GM18507 (cell line): ENCODE data around the gene TTLL1.
"Not testable (repeated sequence)": the region's sequence is repeated elsewhere in the genome, so short reads cannot be mapped to it uniquely, and the experiment has no call there.

ENCODE experiments used
- DNase-seq: peaks from one replicate; pipeline ENCODE4 v3.0.0; 2011; ENCODE audit warnings: low read depth; ENCODE audit not compliant: insufficient read length; ENCODE audit errors: extremely low spot score
- FAIRE-seq: peaks from 2 replicates; lab custom pipeline; 2011; peaks lifted over from hg19 to GRCh38; lab: Jason Lieb, UNC

The TTLL1 gene

DNA sequence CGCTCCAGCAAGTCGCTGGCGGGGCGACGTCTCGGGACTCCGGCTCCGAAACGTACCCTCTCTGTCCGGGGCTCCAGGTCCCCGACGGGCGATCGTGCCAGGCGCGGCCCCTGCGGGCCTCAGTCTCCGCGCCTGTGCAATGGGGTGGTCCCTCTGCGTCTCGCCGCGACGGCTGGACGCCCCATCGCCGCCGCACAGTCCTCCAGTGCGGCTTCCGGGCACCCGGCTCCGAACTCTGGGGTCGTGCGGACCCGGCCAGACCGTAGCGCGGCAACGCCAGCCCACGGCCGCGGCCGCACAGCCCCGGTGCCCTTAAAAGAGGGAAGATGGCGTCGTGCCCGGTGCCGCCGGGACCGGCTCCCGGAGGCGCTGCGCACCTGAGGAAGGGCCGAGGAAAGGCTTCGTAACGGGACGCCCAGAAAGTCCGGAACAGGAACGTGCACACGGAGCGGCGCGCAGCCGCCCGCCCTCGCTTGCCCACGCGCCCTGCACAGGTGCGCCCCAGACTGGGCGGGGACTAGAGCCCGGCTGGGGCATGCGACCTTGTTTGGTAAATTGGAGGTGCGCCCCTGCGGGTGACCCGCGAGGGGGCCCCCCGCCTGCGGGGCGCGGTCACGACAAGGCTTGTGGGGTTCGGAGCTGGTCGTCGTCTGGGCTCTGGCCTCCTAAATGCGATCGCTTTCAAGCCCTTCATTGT, 21.9 kb upstream of the TTLL1 start:
- DNase-seq = no peak
- FAIRE-seq = peak; percentile 62

DNA sequence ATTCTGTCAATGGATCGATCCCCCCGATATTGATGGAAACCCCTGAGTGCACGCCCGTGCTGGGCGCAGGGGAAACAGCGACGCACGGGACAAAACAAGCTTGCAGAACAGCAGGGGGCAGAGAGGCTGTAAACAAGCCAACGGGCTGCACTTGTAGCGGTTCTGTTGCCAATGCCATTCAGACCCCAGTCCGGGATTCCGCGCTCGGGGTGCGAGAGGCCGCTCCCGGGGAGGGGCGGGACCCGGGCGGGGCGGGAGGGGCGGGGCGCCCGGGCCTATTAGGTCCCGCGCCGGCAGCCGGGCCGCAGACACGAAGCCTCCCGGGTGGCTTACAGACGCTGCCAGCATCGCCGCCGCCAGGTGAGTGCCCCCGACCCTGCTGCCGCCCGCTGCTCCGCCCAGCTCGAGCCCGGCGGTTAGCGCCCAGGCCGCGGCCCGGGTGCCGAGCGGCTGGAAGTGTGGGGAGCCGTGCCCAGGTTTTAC, 21.3 kb upstream of the TTLL1 start, which contains the start of gene BIK:
BIK (plus strand) TSS at position 307 of the 483 bp plus-strand sequence. CDS start 13,273 bp downstream, outside the sequence.
- no peak for DNase-seq
- FAIRE-seq = peak; percentile 79

DNA sequence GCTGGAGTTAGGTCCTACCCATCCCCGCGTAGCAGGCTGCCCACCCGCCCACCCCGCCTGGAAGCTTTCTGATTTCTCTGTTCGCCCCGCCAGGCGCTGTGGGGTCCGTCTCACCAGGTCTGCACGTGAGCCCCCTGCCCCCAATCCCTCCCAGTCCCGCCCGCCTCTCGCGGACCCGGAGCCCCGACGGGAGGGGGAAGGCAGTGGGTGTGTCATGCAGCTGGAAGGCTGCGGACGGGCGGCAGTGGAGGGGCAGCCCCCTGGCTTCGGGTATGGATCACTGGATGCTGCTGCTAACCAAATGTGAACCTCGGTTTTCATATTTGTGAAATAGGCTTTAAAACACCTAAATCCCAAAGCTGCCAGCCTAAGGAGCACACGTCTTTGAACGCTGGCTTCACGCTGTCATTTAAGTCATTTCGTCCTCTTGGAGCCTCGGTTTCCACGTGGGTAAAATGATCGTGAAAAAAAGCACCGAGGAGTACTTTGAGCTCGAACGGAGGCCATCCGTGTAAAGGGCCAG, 20.8 kb upstream of the TTLL1 start:
- DNase-seq (no peak), FAIRE-seq (no peak)

DNA sequence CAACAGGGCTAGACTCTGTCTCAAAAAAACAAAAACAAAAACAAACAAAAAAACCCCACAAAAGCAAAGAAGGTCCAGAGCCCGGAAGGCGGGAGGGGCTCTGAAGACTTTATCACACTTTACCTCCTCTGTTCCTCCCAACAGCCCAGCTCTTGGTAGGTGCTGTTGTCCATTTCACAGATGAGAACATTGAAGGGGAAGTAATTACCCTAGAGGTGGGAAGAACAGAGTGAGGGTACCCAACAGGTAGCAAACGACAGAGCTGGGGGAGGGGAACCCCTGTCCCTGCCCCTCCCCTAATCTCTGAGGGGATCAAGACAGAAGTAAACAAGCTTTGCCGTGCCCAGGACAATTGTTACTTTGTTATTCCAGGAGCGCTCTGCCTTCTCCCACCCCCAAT, 20.3 kb upstream of the TTLL1 start:
- no peak for DNase-seq
- FAIRE-seq = no peak

DNA sequence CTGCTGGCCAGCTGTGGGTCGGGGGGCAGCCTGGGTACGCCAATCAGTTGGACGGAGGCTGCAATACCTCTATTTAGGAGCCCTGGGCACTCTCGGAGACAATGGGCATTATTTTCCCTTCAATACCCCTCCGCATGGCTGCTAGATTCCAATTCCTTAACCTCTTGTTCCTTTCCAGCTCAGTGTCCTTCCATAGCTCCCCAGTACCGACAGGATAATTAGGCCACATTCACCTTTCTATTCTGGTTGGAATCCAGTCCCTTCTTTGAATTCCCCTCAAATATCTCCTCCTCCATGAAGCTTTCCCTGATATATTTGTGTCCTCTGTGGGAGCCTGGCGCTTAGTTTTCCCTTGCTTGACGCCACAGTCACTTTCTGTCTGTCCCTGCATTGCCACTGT, 17.1 kb upstream of the TTLL1 start:
- DNase-seq (no peak), FAIRE-seq (no peak)

DNA sequence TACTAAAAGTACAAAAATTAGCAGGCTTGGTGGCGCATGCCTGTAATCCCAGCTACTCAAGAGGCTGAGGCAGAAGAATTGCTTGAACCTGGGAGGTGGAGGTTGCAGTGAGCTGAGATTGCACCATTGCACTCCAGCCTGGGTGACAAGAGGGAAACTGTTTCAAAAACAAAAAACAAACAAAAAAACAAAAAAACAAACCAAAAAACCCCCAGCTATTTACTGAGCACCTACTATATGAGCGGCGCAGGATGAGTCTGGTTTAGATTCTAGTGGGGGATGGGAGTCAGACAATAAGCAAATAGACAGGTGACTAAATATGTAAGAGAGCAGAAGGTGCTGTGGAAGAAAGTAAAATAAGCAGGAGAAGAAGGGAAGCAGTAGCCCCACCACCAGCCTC, 15.8 kb upstream of the TTLL1 start:
- not testable (repeated sequence) for FAIRE-seq, DNase-seq

DNA sequence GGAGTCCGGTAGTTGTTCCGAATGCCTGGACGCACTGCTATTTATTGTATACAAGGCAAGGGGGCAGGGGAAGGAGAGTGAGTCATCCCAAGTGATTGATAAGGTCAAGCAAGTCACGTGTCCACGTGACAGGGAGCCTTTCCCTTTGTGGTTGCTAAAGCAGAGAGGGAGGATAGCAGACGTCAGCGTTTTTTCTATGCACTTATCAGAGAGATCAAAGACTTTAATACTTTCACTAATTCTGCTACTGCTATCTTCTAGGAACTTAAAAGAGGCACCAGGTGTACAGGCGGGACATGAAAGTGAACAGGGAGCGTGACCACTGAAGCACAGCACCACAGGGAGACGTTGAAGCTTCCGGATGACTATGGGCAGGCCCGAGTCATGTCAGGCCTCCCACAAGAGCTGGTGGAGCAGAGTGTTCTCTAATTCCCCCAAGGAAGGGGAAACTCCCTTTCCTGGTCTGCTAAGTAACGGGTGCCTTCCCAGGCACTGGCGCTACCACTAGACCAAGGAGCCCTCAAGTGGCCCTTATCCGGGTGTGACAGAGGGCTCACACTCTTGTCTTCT, 14.9 kb upstream of the TTLL1 start:
- not testable (repeated sequence) for DNase-seq
- peak; percentile 76 for FAIRE-seq

DNA sequence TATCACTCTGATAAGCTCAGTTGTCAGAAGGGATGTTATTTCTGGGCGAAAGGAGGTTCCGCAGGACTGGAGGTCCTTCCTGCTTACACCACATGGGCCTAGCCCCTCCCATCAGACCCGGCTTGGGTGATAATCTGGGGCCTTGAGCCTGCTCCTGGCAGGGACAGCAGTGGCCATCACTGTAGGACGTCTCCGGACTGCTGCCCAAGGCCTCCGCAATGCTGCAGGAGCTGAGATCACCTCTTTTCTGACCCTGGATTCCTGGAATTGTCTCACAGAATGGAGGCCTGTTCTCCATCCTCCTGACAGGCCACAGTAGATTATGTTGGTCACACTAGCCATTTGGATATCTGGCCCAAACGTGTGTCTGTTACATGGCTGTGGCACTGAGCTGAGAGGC, 12.1 kb upstream of the TTLL1 start:
- DNase-seq (no peak), FAIRE-seq (no peak)

DNA sequence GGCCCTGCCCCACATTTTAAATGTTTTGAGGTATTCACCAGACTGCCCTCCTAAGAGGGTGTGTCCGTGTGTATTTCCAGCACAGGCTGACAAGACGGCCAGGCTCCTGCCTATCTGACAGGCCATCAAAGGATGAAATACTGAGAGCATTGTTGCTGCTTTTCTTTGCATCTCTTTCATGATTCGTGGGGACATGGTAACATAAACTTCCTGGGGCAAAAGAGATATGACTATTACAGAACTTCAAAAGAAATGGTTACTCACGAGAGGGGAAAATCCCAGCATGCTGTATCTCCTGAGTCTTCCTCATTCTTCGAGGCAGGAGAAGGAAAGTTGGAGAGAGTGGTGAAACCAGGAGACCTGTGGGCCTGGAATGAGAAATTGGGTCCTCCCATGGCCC, 11.0 kb upstream of the TTLL1 start:
- no peak for DNase-seq
- no peak for FAIRE-seq

DNA sequence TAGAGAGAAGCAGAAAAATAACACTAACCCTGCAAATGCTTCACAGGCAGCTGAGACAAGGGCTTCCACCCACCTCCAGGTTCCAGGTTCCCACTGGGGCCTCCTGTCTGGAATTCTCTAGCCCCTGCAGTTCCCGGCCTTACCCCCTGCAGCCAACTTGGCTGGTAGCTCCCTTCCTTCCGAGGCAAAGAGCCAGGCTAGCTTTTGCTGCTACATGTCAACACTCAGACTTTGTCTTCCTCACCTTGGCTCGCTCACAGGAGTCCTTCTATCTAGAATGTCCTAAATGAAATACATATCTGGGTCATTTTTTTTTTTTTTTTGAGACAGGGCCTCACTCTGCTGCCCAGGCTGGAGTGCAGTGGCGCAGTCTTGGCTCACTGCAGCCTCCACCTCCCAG, 9.9 kb upstream of the TTLL1 start:
- FAIRE-seq (no peak), DNase-seq (no peak)

DNA sequence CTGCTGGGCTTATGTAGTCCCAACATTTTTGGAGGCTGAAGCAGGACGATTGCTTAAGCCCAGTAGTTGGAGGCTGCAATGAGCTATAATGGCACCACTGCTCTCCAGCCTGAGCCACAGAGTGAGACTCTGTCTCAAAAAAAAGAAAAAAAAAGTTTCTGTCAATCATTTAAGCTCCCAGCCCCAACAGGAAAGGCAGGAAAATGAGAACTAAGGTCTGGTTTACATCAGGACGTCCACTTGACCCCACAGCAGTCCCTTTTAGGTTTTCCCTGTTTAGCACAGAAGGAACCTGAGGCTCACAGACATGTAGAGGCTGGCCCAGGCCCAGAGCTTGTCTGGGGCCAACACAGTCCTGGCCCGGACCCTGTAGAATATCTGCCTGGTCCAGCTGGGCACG, 9.2 kb upstream of the TTLL1 start:
- no peak for FAIRE-seq
- DNase-seq = no peak

DNA sequence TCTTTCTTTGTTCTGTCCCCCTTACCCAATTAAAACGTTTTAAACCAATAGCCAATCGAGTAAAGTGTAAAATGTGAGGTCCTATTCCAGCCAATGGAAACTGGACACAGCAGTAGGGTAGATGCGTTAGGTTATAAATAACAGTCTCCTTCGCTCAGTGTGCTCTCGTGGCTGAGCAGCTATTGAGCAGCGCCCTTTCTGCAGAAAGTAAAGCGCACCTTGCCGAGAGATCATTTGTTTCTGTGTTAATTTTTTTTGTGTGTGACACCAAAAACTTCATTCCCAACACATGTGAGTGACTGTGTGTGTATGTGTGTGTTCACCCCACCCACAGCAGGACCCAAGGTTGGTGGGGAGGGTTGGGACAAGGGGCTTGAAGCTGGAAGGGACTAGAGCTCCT, 7.2 kb upstream of the TTLL1 start:
- no peak for FAIRE-seq
- DNase-seq = no peak

DNA sequence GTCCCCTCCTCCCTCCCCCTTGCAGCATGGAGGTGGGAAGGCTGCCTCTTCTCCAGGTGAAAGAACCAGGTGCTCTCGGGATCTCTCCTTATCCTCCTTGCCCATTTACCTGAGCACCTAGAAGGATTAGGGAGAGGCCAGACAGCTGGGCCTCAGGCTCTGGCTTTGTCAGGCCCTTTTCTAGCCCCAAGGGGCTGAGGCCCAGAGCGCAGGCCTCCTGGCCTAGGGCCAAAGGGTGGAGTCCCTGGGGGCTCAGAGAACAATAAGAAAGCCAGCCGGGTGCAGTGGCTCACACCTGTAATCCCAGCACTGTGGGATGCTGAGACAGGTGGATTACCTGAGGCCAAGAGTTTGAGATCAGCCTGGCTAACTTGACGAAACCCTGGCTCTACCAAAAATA, 5.4 kb upstream of the TTLL1 start:
- no peak for FAIRE-seq
- no peak for DNase-seq

DNA sequence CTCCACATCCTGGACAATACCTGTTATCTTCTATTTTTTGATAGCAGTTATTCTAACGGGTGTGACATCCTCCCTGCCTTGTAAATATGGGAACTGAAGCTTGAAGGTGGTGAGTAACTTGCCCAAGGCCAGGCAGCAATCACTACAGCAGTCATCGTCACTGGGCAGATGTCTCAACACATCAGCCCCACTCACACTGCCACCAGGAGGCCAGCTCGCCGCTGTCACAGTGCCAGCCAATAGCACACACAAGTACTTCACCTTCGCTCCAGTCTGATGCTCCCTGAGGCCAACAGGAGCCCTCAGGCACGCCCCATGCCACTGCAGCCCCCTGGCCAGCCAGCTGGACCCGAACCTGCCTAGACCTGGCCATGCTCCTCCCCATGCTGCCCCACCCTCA, 4.9 kb upstream of the TTLL1 start:
- FAIRE-seq (no peak), DNase-seq (no peak)

DNA sequence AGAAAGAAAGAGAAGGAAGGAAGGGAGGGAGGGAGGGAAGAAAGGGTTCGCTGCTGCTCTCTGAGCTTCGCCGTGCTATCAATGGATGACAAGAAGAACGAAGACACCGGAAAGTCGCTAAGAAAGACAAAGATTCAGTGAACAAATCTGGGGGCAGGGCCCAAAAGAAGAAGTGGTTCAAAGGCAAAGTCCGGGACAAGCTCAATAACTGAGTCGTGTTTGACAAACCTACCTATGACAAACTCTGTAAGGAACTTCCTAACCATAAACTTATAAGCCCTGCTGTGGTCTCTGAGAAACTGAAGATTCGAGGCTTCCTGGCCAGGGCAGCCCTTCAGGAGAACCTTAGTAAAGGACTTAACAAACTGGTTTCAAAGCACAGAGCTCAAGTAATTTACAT, 2.9 kb upstream of the TTLL1 start:
- FAIRE-seq = peak; percentile 18
- DNase-seq = no peak

DNA sequence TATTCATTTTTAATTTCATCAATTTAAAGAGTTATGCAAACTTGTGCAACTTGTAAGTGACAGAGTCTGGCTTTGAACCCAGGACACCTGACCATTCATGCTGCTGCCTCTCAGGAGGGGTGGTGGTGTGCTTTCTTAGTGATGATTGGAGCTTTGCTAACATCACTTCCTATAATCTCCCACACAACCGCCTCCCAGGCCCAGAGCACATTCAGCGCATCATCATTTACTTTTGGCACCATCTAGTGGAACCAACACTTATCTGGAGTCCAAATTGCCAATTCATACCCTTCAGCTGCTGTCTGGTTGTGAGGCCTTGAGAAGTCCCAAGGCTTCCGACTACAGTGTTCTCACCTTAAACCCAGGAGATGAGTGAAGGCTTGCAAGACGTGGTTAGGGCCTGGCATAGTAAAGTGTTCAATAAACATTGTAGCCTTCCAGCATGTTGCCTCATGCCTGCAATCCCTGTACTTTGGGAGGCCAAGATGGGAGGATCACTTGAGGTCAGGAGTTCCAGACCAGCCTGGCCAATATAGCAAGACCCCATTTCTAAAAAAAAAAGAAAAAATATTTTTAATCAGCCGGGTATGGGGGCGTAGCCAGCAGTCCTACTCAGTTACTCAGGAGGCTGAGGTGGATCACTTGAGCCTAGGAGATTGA, 1.1 kb upstream of the TTLL1 start:
- FAIRE-seq (peak; percentile 78), DNase-seq (no peak)

DNA sequence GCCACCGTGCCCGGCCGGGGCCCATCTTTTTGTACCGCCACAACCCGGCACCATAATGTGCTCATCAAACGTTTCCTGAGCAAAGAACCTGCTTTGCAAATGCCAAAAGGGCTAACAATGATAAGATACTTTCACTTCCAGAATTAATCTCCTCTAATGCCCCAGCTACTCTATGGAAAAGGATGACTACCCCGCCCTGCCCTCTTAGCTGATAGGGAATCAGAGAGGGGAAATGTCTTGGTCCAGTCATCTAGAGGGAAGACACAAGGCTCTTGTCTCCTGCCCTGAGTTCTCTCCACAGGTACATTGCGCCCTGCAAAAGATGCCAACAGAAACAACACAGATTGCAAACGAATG, 586 bp downstream of the TTLL1 start:
- DNase-seq = no peak
- no peak for FAIRE-seq

DNA sequence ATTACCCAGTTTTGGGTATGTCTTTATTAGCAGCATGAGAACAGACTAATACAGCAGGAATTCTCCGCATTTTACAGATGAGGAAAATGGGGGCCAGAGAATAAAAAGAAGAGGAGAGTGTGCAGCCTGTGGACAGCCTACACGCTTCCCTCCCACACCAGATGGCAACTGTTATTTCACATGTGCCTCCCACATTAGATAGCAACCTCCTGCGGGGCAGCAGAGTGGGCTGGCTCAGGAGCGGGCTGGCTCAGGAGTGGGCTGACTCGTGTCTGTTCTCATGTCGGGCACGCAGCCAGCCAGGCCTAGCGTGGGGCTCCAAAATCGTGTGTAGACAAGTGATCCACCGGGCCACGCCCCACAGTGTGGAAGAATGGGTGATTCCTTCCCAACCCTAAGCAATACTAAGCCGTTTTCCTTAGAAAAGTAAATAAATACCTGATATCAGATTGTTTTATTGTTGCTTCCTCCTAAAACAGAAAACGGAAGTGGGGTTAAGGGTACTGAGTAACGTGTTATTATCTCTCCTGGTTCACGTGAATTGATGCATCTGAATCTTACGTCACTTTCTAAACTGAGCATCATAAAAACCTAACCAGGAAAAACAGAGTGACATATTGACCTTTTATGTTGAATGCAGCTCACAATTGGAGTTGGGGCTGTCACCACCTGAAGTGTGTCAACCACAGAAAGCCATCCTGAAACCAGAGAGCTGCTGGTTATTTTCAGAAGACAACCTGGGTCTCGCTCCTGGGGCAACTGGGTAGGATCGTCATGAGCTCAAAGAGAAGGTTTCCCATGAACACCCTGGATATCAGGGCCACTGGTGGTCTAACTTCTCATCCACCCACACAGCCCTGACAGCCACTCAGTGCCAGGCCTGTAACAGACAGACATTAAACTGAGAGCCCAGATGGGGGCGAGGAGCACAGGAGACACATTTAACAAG, 3.3 kb downstream of the TTLL1 start:
- FAIRE-seq (peak; percentile 86), DNase-seq (peak; percentile 39)

DNA sequence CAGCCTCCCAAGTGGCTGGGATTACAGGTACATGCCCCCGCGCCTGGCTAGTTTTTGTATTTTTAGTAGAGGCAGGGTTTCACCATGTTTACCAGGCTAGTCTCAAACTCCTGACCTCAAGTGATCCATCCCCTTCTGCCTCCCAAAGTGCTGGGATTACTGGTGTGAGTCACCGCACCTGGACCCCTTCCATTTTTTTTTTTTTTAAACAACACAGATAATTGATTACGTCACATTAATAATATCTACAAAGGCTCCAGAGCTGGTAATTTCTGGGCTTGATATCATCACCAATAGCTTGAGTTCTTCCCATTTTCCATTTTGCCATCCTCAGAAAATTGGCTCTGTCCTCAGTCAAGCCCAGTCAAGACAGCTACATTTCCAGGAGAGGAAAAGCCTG, 7.2 kb downstream of the TTLL1 start:
- DNase-seq (no peak), FAIRE-seq (no peak)

DNA sequence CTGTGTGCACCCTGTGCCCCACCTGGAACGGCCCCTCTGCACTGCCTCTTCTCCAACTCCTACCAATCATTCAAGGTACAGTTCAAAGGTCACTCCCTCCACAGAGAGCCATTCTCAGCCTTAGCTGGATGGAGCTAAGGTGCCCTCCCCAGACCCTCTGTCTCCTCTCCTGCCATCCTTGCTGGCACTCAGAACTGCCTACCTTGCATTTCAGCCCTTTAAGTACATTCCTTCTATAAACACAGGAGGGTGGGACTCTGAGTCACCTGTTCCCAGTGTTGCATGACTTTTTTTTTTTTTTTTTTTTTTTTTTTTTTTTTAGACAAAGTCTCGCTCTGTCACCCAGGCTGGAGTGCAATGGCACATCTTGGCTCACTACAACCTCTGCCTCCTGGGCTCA, 8.6 kb downstream of the TTLL1 start:
- DNase-seq (no peak), FAIRE-seq (no peak)
